ENCODE measurements around the gene RALY.

DNA sequence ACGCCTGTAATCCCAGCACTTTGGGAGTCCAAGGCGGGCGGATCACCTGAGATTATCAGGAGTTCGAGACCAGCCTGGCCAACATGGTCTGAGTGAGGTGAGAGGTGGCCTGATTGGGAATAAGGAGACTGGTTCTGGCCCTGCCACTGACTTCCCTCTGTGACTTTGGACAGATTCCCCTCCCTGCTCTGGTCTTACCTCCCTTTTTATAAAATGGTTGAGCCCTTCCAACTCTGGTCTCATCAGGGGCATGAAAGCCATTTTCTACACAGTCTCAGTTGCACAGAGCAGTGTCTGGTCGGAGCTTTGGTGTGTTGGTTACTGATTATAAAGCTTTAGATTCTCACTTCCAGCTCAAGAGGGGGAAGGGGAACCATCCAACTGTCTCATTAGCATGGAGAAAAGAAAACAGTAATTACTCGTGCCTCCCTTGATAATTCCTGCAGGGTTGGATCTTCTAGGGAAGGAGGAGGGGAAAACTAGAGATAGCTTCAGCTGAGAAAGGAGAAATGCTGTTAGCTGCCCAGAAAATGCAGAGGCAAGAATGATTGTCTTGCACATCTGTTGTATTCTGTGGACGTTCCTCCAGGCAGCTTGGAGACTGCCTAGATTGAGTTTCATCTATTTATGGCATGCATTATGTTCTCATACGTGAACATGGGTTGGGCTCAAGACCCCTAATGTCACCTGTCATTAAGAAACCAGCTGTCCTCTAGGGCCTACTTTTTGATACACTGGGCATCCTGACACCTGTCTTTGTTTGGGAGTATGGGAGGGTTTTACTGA lies 30.4 kb downstream of the RALY start:
- no peak for TF ChIP-seq POLR2A (IDR thresholded peaks at IDR 0.05)
- TF ChIP-seq, protein P1, sequence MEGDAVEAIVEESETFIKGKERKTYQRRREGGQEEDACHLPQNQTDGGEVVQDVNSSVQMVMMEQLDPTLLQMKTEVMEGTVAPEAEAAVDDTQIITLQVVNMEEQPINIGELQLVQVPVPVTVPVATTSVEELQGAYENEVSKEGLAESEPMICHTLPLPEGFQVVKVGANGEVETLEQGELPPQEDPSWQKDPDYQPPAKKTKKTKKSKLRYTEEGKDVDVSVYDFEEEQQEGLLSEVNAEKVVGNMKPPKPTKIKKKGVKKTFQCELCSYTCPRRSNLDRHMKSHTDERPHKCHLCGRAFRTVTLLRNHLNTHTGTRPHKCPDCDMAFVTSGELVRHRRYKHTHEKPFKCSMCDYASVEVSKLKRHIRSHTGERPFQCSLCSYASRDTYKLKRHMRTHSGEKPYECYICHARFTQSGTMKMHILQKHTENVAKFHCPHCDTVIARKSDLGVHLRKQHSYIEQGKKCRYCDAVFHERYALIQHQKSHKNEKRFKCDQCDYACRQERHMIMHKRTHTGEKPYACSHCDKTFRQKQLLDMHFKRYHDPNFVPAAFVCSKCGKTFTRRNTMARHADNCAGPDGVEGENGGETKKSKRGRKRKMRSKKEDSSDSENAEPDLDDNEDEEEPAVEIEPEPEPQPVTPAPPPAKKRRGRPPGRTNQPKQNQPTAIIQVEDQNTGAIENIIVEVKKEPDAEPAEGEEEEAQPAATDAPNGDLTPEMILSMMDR (IDR thresholded peaks at IDR 0.05) = no peak

Measured in uterus (tissue), 2 donors.